Parathyroid adenoma (tissue), 2 donors: ENCODE measurements around the gene SRGAP1.

Experiments
- H2AFZ ChIP-seq: fragments of 300-600 bp; sonication (generic); one replicate; pipeline ENCODE4 v1.7.0; 2017; ENCODE audit warnings: antibody characterized with exemption, mild to moderate bottlenecking
- H3K27ac ChIP-seq: fragments of 300-600 bp; sonication (generic); one replicate; pipeline ENCODE4 v1.7.0; 2017
- H3K27me3 ChIP-seq: fragments of 300-600 bp; sonication (generic); one replicate; pipeline ENCODE4 v1.7.0; 2017; ENCODE audit warnings: low read length; ENCODE audit not compliant: control insufficient read depth, insufficient read depth
- H3K36me3 ChIP-seq: fragments of 300-600 bp; sonication (generic); one replicate; pipeline ENCODE4 v1.7.0; 2017; ENCODE audit warnings: low read length; ENCODE audit not compliant: control insufficient read depth, insufficient read depth
- H3K4me1 ChIP-seq: fragments of 300-600 bp; sonication (generic); one replicate; pipeline ENCODE4 v1.7.0; 2017; ENCODE audit warnings: control low read depth
- H3K4me2 ChIP-seq: fragments of 300-600 bp; sonication (generic); one replicate; pipeline ENCODE4 v1.7.0; 2017; ENCODE audit warnings: low read length
- H3K4me3 ChIP-seq: fragments of 300-600 bp; sonication (generic); one replicate; pipeline ENCODE4 v1.7.0; 2017; ENCODE audit warnings: low read depth, low read length
- H3K79me2 ChIP-seq: fragments of 300-600 bp; sonication (generic); one replicate; pipeline ENCODE4 v1.7.0; 2017; ENCODE audit warnings: control low read depth
- H3K9ac ChIP-seq: fragments of 300-600 bp; sonication (generic); one replicate; pipeline ENCODE4 v1.7.0; 2017; ENCODE audit warnings: mild to moderate bottlenecking
- H3K9me3 ChIP-seq: fragments of 300-600 bp; sonication (generic); one replicate; pipeline ENCODE4 v1.7.0; 2017; ENCODE audit warnings: low read length; ENCODE audit not compliant: control insufficient read depth
- CTCF ChIP-seq: fragments of 300-600 bp; sonication (generic); IDR thresholded peaks from one replicate; pipeline ENCODE4 v1.7.0; 2017; ENCODE audit warnings: antibody characterized with exemption, mild to moderate bottlenecking
- donor health status: primary hyperparathyroidism.

SRGAP1 gene

GRCh38 chr12:64019654-64020053 is 175.2 kb downstream of the SRGAP1 start:
- Histone ChIP-seq H3K4me2 (no peak overlapping the region), H2AFZ (no peak overlapping the region), H3K4me3 (no peak overlapping the region), H3K27me3 (no peaks in the 10 kb centered on the region), H3K9me3 (no peaks in the 10 kb centered on the region), H3K79me2 (peaks cover 7% of the 10 kb centered on the region), H3K36me3 (no peaks in the 10 kb centered on the region), H3K9ac (no peak overlapping the region), H3K4me1 (no peaks in the 10 kb centered on the region), H3K27ac (no peak overlapping the region)
- no peak for TF ChIP-seq CTCF

- TF ChIP-seq CTCF, result no peak
- Histone ChIP-seq H3K9me3 (no peaks in the 10 kb centered on the region), H3K27ac (no peak overlapping the region), H3K36me3 (no peaks in the 10 kb centered on the region), H2AFZ (no peak overlapping the region), H3K79me2 (no peaks in the 10 kb centered on the region), H3K4me1 (no peaks in the 10 kb centered on the region), H3K9ac (no peak overlapping the region), H3K4me2 (no peak overlapping the region), H3K4me3 (no peak overlapping the region), H3K27me3 (no peaks in the 10 kb centered on the region)
Observed at GRCh38 chr12:64025174-64025958, 180.9 kb downstream of the SRGAP1 start.

GRCh38 chr12:64027311-64027710 is 182.8 kb downstream of the SRGAP1 start:
- Histone ChIP-seq H3K36me3 (no peaks in the 10 kb centered on the region), H3K9ac (no peak overlapping the region), H3K4me2 (no peak overlapping the region), H2AFZ (no peak overlapping the region), H3K9me3 (no peaks in the 10 kb centered on the region), H3K27ac (no peak overlapping the region), H3K79me2 (no peaks in the 10 kb centered on the region), H3K4me1 (no peaks in the 10 kb centered on the region), H3K4me3 (no peak overlapping the region), H3K27me3 (no peaks in the 10 kb centered on the region)
- no peak for TF ChIP-seq CTCF

- H3K79me2 ChIP-seq, result no peaks in the 10 kb centered on the region
- H3K27ac ChIP-seq, result no peak overlapping the region
- no peak overlapping the region for H3K4me3 ChIP-seq
- no peak overlapping the region for H2AFZ ChIP-seq
- no peaks in the 10 kb centered on the region for H3K36me3 ChIP-seq
- H3K9me3 ChIP-seq, result no peaks in the 10 kb centered on the region
- H3K4me2 ChIP-seq, result no peak overlapping the region
- TF ChIP-seq CTCF, result no peak
- no peak overlapping the region for H3K9ac ChIP-seq
- no peaks in the 10 kb centered on the region for H3K27me3 ChIP-seq
- H3K4me1 ChIP-seq, result no peaks in the 10 kb centered on the region
Observed at GRCh38 chr12:64028541-64028940, 184.0 kb downstream of the SRGAP1 start.
